ENCODE measurements around the gene LUC7L2. TPM values are rescaled to one million over a fixed set of nuclear protein-coding genes. Genes with fewer than 3 reads are reported as not detected.

LUC7L2 gene
- total and polyA plus RNA-seq, 9 of the 15 experiments (the other 6 are each of a cell fraction or from before 2014, with no cell fraction given): 56.1 to 207 (median 141) TPM

GRCh38 chr7:139340037-139340807, 19.5 kb upstream of the LUC7L2 start (continued):
- TF ChIP-seq THRB (CRISPR knock-in tag; conservative IDR thresholded peaks at IDR 0.05) (peak; percentile 93), ZBTB17 (CRISPR knock-in tag; IDR thresholded peaks at IDR 0.05) (peak; percentile 67), RFX1 (IDR thresholded peaks at IDR 0.05) (no peak), ATF6 (CRISPR knock-in tag; IDR thresholded peaks at IDR 0.05) (peak; percentile 97), CHAMP1 (IDR thresholded peaks at IDR 0.05) (peak; percentile 100), HOMEZ (CRISPR knock-in tag; IDR thresholded peaks at IDR 0.05) (no peak), CREB3 (tag; conservative IDR thresholded peaks at IDR 0.05; ENCODE audit: low read depth) (peak; percentile 69; the same call in 1 of the 2 replicates), PCBP1 (IDR thresholded peaks at IDR 0.05; ENCODE audit: low read depth, low read length, poor library complexity, severe bottlenecking) (peak; percentile 90), NR1H2 (CRISPR knock-in tag; IDR thresholded peaks at IDR 0.05) (peak; percentile 98), STAG1 (CRISPR knock-in tag; IDR thresholded peaks at IDR 0.05; ENCODE audit: borderline replicate concordance) (no peak; the same call in 1 of the 2 replicates), FOS (IDR thresholded peaks at IDR 0.05; ENCODE audit: extremely low read depth, insufficient read length) (no peak), SFPQ (IDR thresholded peaks at IDR 0.05; ENCODE audit: low read depth, low read length) (no peak), MITF (IDR thresholded peaks at IDR 0.05) (peak; percentile 47; the same call in 1 of the 2 replicates)
